ENCODE measurements around the gene SLC2A10. TPM values are rescaled to one million over a fixed set of nuclear protein-coding genes. Genes with fewer than 3 reads are reported as not detected.

Gene SLC2A10
- total and polyA plus RNA-seq, 5 donors, result 4.6 to 8.5 (median 7.4) TPM

GRCh38 chr20:46694484-46694883 lies 15.0 kb upstream of the SLC2A10 start:
- Histone ChIP-seq H3K4me3 (ENCODE audit: low read length) (no peak overlapping the region), H3K27ac (ENCODE audit: low read length) (no peak overlapping the region), H3K4me1 (ENCODE audit: control insufficient read depth, insufficient read depth, low read length) (no peaks in the 10 kb centered on the region), H3K9me3 (ENCODE audit: control insufficient read depth, low read length) (no peaks in the 10 kb centered on the region), H3K27me3 (ENCODE audit: control insufficient read depth, insufficient read depth) (peaks cover 2% of the 10 kb centered on the region)
- intact Hi-C loops (cut with DNase I), result no loop called here
- DNase-seq, result no peak
- ATAC-seq, result peak; percentile 58 to 60
- 32% methylated on average over 2 of the region's 2 CpGs for WGBS

GRCh38 chr20:46695892-46696291 lies 13.6 kb upstream of the SLC2A10 start:
- WGBS, result 32% methylated on average over 3 of the region's 3 CpGs
- no peak for DNase-seq
- Histone ChIP-seq H3K4me1 (ENCODE audit: control insufficient read depth, insufficient read depth, low read length) (no peaks in the 10 kb centered on the region), H3K4me3 (ENCODE audit: low read length) (no peak overlapping the region), H3K9me3 (ENCODE audit: control insufficient read depth, low read length) (no peaks in the 10 kb centered on the region), H3K27ac (ENCODE audit: low read length) (no peak overlapping the region), H3K27me3 (ENCODE audit: control insufficient read depth, insufficient read depth) (peaks cover 2% of the 10 kb centered on the region)
- intact Hi-C loops (cut with DNase I), result no loop called here
- no peak for ATAC-seq

- no peaks in the 10 kb centered on the region for H3K9me3 ChIP-seq (ENCODE audit: control insufficient read depth, low read length)
- no peak overlapping the region for H3K27ac ChIP-seq (ENCODE audit: low read length)
- WGBS, result 84% methylated on average over 3 of the region's 3 CpGs
- ATAC-seq, result no peak
- peaks cover 2% of the 10 kb centered on the region for H3K27me3 ChIP-seq (ENCODE audit: control insufficient read depth, insufficient read depth)
- H3K4me3 ChIP-seq (ENCODE audit: low read length), result no peak overlapping the region
- intact Hi-C loops (cut with DNase I), result no loop called here
- no peak for DNase-seq
- H3K4me1 ChIP-seq (ENCODE audit: control insufficient read depth, insufficient read depth, low read length), result no peaks in the 10 kb centered on the region
These were observed 12.6 kb upstream of the SLC2A10 start for GRCh38 chr20:46696791-46697279.

- Histone ChIP-seq H3K27me3 (ENCODE audit: control insufficient read depth, insufficient read depth) (peaks cover 2% of the 10 kb centered on the region), H3K4me1 (ENCODE audit: control insufficient read depth, insufficient read depth, low read length) (no peaks in the 10 kb centered on the region), H3K4me3 (ENCODE audit: low read length) (no peak overlapping the region), H3K27ac (ENCODE audit: low read length) (no peak overlapping the region), H3K9me3 (ENCODE audit: control insufficient read depth, low read length) (no peaks in the 10 kb centered on the region)
- intact Hi-C loops (cut with DNase I), result no loop called here
- DNase-seq, result no peak
- WGBS, result 86% methylated on average over 2 of the region's 2 CpGs
- ATAC-seq, result no peak
These were observed 10.7 kb upstream of the SLC2A10 start for GRCh38 chr20:46698788-46699187.

GRCh38 chr20:46699651-46700359 lies 9.6 kb upstream of the SLC2A10 start:
- Histone ChIP-seq H3K4me3 (ENCODE audit: low read length) (no peak overlapping the region), H3K9me3 (ENCODE audit: control insufficient read depth, low read length) (no peaks in the 10 kb centered on the region), H3K27ac (ENCODE audit: low read length) (no peak overlapping the region), H3K4me1 (ENCODE audit: control insufficient read depth, insufficient read depth, low read length) (no peaks in the 10 kb centered on the region), H3K27me3 (ENCODE audit: control insufficient read depth, insufficient read depth) (peaks cover 2% of the 10 kb centered on the region)
- no peak for ATAC-seq
- WGBS, result 51% methylated on average over 12 of the region's 12 CpGs
- intact Hi-C loops (cut with DNase I), result no loop called here
- DNase-seq, result no peak

- Histone ChIP-seq H3K27ac (ENCODE audit: low read length) (no peak overlapping the region), H3K9me3 (ENCODE audit: control insufficient read depth, low read length) (no peaks in the 10 kb centered on the region), H3K27me3 (ENCODE audit: control insufficient read depth, insufficient read depth) (peaks cover 2% of the 10 kb centered on the region), H3K4me3 (ENCODE audit: low read length) (no peak overlapping the region), H3K4me1 (ENCODE audit: control insufficient read depth, insufficient read depth, low read length) (no peaks in the 10 kb centered on the region)
- DNase-seq (no peak), ATAC-seq (no peak)
- intact Hi-C loops (cut with DNase I), result no loop called here
- 59% methylated on average over 6 of the region's 6 CpGs for WGBS
These were observed 9.0 kb upstream of the SLC2A10 start for GRCh38 chr20:46700481-46700880.

GRCh38 chr20:46701057-46701456 lies 8.4 kb upstream of the SLC2A10 start:
- peaks cover 2% of the 10 kb centered on the region for H3K27me3 ChIP-seq (ENCODE audit: control insufficient read depth, insufficient read depth)
- 79% methylated on average over 2 of the region's 2 CpGs for WGBS
- H3K9me3 ChIP-seq (ENCODE audit: control insufficient read depth, low read length), result no peaks in the 10 kb centered on the region
- no peak overlapping the region for H3K27ac ChIP-seq (ENCODE audit: low read length)
- DNase-seq (no peak), ATAC-seq (no peak)
- no peaks in the 10 kb centered on the region for H3K4me1 ChIP-seq (ENCODE audit: control insufficient read depth, insufficient read depth, low read length)
- H3K4me3 ChIP-seq (ENCODE audit: low read length), result no peak overlapping the region
- intact Hi-C loops (cut with DNase I), result no loop called here

GRCh38 chr20:46701556-46701955 lies 7.9 kb upstream of the SLC2A10 start:
- Histone ChIP-seq H3K27ac (ENCODE audit: low read length) (no peak overlapping the region), H3K9me3 (ENCODE audit: control insufficient read depth, low read length) (no peaks in the 10 kb centered on the region), H3K4me3 (ENCODE audit: low read length) (no peak overlapping the region), H3K4me1 (ENCODE audit: control insufficient read depth, insufficient read depth, low read length) (no peaks in the 10 kb centered on the region), H3K27me3 (ENCODE audit: control insufficient read depth, insufficient read depth) (peaks cover 2% of the 10 kb centered on the region)
- no peak for DNase-seq
- ATAC-seq, result no peak
- WGBS, result 67% methylated on average over 4 of the region's 4 CpGs
- intact Hi-C loops (cut with DNase I), result no loop called here

- 83% methylated on average over 5 of the region's 5 CpGs for WGBS
- no peaks in the 10 kb centered on the region for H3K4me1 ChIP-seq (ENCODE audit: control insufficient read depth, insufficient read depth, low read length)
- intact Hi-C loops (cut with DNase I), result no loop called here
- DNase-seq (no peak), ATAC-seq (no peak)
- H3K9me3 ChIP-seq (ENCODE audit: control insufficient read depth, low read length), result no peaks in the 10 kb centered on the region
- H3K27ac ChIP-seq (ENCODE audit: low read length), result no peak overlapping the region
- H3K4me3 ChIP-seq (ENCODE audit: low read length), result no peak overlapping the region
- H3K27me3 ChIP-seq (ENCODE audit: control insufficient read depth, insufficient read depth), result peaks cover 2% of the 10 kb centered on the region
These were observed 7.5 kb upstream of the SLC2A10 start for GRCh38 chr20:46701986-46702385.

GRCh38 chr20:46702447-46703203 lies 6.8 kb upstream of the SLC2A10 start:
- DNase-seq (no peak), ATAC-seq (no peak)
- Histone ChIP-seq H3K4me1 (ENCODE audit: control insufficient read depth, insufficient read depth, low read length) (no peaks in the 10 kb centered on the region), H3K27ac (ENCODE audit: low read length) (no peak overlapping the region), H3K9me3 (ENCODE audit: control insufficient read depth, low read length) (no peaks in the 10 kb centered on the region), H3K27me3 (ENCODE audit: control insufficient read depth, insufficient read depth) (peaks cover 2% of the 10 kb centered on the region), H3K4me3 (ENCODE audit: low read length) (no peak overlapping the region)
- WGBS, result 92% methylated on average over 8 of the region's 8 CpGs
- intact Hi-C loops (cut with DNase I), result no loop called here

GRCh38 chr20:46703435-46703834 lies 6.0 kb upstream of the SLC2A10 start:
- 75% methylated on average over 3 of the region's 3 CpGs for WGBS
- no peaks in the 10 kb centered on the region for H3K4me1 ChIP-seq (ENCODE audit: control insufficient read depth, insufficient read depth, low read length)
- intact Hi-C loops (cut with DNase I), result no loop called here
- ATAC-seq (no peak), DNase-seq (no peak)
- H3K9me3 ChIP-seq (ENCODE audit: control insufficient read depth, low read length), result no peaks in the 10 kb centered on the region
- no peak overlapping the region for H3K4me3 ChIP-seq (ENCODE audit: low read length)
- H3K27me3 ChIP-seq (ENCODE audit: control insufficient read depth, insufficient read depth), result peaks cover 2% of the 10 kb centered on the region
- H3K27ac ChIP-seq (ENCODE audit: low read length), result no peak overlapping the region
